ENCODE results near the gene RFX1. TPM values are rescaled to one million over a fixed set of nuclear protein-coding genes. Genes with fewer than 3 reads are reported as not detected.
A peak's percentile ranks its signal among the peaks of the same experiment; 100 is the strongest.

RFX1 gene
- polyA plus RNA-seq, 6 donors from 2014 or later, result 0.27 to 2.3 (median 1.1) TPM

DNA sequence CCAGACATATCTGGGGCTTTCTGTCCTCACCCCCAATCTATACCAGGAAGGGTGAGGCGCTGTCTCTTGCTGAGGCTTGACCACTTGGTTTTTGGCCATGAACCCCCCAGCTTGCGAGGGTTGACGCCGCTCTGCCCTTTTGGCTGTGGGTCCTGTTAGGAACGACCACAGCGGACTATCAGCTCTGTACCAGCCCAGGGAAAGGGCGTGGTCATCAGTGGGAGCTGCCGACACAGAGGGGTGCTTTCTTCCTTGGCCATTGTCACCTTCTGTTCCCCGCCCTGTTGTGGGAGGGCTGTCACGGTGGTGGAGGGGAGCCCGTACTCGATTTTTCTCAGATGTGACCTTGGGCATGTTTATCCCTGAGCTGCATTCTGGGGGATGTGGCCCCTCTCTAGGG is 48.1 kb downstream of the RFX1 start:
- no peak overlapping the region for H3K4me3 Mint-ChIP-seq
- DNase-seq (no peak), ATAC-seq (ENCODE audit: low read depth in 2 of 2) (no peak)
- H3K9me3 Mint-ChIP-seq, result no peaks in the 10 kb centered on the region
- peaks cover 0 to 6% of the 10 kb centered on the region in 2 donors for H3K36me3 Mint-ChIP-seq
- H3K27ac Mint-ChIP-seq, result peak overlapping the region in 1 of 6 donors; percentile 73
- H3K27me3 Mint-ChIP-seq, result no peaks in the 10 kb centered on the region
- peaks cover 5 to 21% (median 10%) of the 10 kb centered on the region in 3 donors for H3K4me1 Mint-ChIP-seq

DNA sequence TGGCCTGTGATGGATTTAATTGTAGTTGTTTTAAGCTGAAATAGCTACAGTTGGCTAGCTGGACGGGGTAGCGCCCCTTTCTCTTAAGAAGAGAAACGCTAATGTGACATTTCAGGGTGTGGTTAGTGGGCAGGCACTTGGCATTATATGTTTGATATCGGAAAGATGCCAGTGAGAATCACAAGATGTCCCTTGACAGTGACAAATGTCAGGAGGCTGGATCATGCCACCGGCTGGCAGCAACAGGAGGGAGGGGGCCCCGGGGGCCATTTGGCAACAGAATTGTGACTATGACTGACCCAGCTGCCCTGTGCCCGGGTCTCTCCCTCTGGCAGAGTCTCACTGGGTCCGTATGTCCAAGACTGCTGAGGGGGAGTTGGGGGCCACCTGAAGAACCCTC is 49.1 kb downstream of the RFX1 start:
- Mint-ChIP-seq H3K36me3 (peaks cover 0 to 6% of the 10 kb centered on the region in 2 donors), H3K4me3 (peak overlapping the region in 2 of 8 donors; percentile 38 to 63)
- no peak for ATAC-seq (ENCODE audit: low read depth in 2 of 2)

GRCh38 chr19:13956365-13956744 is 49.8 kb downstream of the RFX1 start:
- ATAC-seq (ENCODE audit: low read depth in 2 of 2) (no peak), DNase-seq (no peak)
- H3K27ac Mint-ChIP-seq, result no peak overlapping the region
- no peaks in the 10 kb centered on the region for H3K9me3 Mint-ChIP-seq
- no peak overlapping the region for H3K4me3 Mint-ChIP-seq
- H3K4me1 Mint-ChIP-seq, result peaks cover 12 to 24% (median 21%) of the 10 kb centered on the region in 3 donors
- no peaks in the 10 kb centered on the region for H3K27me3 Mint-ChIP-seq
- H3K36me3 Mint-ChIP-seq, result peaks cover 0 to 3% of the 10 kb centered on the region in 2 donors

More for the DNA sequence above, 49.1 kb downstream of the RFX1 start:
- H3K4me1 Mint-ChIP-seq, result peaks cover 9 to 24% (median 14%) of the 10 kb centered on the region in 3 donors
- no peaks in the 10 kb centered on the region for H3K27me3 Mint-ChIP-seq
- H3K9me3 Mint-ChIP-seq, result no peaks in the 10 kb centered on the region
- no peak overlapping the region for H3K27ac Mint-ChIP-seq
- no peak for DNase-seq

GRCh38 chr19:13955662-13956364 is 50.3 kb downstream of the RFX1 start:
- no peak overlapping the region for H3K4me3 Mint-ChIP-seq
- H3K4me1 Mint-ChIP-seq, result peaks cover 12 to 23% (median 21%) of the 10 kb centered on the region in 3 donors
- no peaks in the 10 kb centered on the region for H3K9me3 Mint-ChIP-seq
- no peak overlapping the region for H3K27ac Mint-ChIP-seq
- no peaks in the 10 kb centered on the region for H3K36me3 Mint-ChIP-seq
- no peaks in the 10 kb centered on the region for H3K27me3 Mint-ChIP-seq
- no peak for DNase-seq
- ATAC-seq (ENCODE audit: low read depth in 2 of 2), result no peak

- ATAC-seq (ENCODE audit: low read depth in 2 of 2) (no peak), DNase-seq (no peak)
- H3K36me3 Mint-ChIP-seq, result no peaks in the 10 kb centered on the region
- H3K9me3 Mint-ChIP-seq, result no peaks in the 10 kb centered on the region
- H3K27ac Mint-ChIP-seq, result peak overlapping the region in 2 of 6 donors; percentile 47 to 95
- peaks cover 12 to 23% (median 21%) of the 10 kb centered on the region in 3 donors for H3K4me1 Mint-ChIP-seq
- H3K27me3 Mint-ChIP-seq, result no peaks in the 10 kb centered on the region
- peak overlapping the region; percentile 58 to 98 (median 92) for H3K4me3 Mint-ChIP-seq
Measured at GRCh38 chr19:13954185-13954584, 51.9 kb downstream of the RFX1 start.

- Mint-ChIP-seq H3K27ac (peak overlapping the region in 5 of 6 donors; percentile 28 to 95 (median 78)), H3K4me1 (peaks cover 12 to 23% (median 21%) of the 10 kb centered on the region in 3 donors), H3K4me3 (peak overlapping the region; percentile 84 to 98 (median 92)), H3K9me3 (no peaks in the 10 kb centered on the region), H3K27me3 (no peaks in the 10 kb centered on the region), H3K36me3 (no peaks in the 10 kb centered on the region)
- ATAC-seq (ENCODE audit: low read depth in 2 of 2) (no peak), DNase-seq (no peak)
Measured at GRCh38 chr19:13952931-13953531, 53.1 kb downstream of the RFX1 start.

DNA sequence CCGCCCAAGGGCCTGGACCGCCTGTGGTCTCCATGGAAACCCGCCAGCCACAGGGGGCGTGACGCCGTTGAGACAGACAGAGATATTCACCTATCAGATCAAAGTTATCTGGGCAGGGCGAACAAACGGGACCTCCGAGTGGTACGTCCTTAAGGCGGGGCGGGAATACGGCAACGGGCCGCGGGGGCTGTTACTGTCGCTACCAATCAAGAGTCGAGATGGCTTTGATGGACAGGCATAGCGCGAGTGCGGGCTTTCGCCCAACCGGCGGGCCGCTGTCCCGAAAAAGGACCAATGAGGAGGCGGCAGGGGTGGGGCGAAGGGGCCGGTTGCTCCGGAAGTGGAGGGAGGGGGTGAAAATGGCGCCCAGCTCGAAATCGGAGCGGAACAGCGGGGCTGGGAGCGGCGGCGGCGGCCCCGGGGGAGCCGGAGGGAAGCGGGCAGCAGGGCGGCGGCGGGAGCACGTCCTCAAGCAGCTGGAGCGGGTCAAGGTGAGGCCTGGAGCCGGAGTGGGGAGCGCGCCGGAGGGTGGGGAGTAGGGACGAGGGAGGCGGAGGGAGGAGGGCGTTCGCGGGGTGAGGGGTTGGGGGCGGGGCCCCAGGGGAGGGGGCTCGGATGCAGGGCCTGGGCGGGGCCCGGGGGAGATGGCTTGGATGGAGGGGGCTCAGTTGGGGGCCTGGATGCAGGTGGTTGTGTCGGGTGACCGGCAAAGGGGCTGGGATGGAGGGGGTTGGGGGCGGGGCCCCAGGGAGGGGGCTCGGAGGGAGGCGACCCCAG is 53.8 kb downstream of the RFX1 start, which contains the start of gene DCAF15:
Gene DCAF15 (plus strand): TSS at position 356 of the 777 bp plus-strand sequence. CDS start 4 bp downstream, at position 360.
- DNase-seq, result peak; percentile 99
- peak within 1 kb of the TSS; percentile 89 to 98 (median 96) for H3K4me3 Mint-ChIP-seq
- peak; percentile 95 to 96 for ATAC-seq (ENCODE audit: low read depth in 2 of 2)
- peaks cover 12 to 23% (median 21%) of the 10 kb centered on the region in 3 donors for H3K4me1 Mint-ChIP-seq
- no peaks in the 10 kb centered on the region for H3K27me3 Mint-ChIP-seq
- no peaks in the 10 kb centered on the region for H3K9me3 Mint-ChIP-seq
- no peaks in the 10 kb centered on the region for H3K36me3 Mint-ChIP-seq
- peak within 1 kb of the TSS; percentile 88 to 98 (median 95) for H3K27ac Mint-ChIP-seq

DNA sequence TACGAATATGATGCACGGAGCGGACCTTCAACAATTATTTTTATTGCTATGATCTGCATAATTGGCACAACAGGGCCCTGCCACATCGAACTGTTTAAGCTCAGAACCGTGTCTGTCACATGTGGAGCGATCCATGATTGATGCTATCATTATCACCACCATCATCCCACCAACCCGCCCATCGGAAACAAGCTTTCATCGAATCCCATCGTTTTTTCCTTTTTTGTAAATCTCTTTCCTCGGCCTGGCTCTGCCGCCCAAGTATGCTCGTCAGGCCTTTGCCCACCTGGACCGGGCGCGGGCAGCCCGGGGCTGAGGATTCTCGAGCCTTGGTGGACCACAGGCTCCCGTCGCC is 54.3 kb downstream of the RFX1 start:
- DNase-seq (no peak), ATAC-seq (ENCODE audit: low read depth in 2 of 2) (no peak)
- Mint-ChIP-seq H3K36me3 (no peaks in the 10 kb centered on the region), H3K4me3 (peak overlapping the region; percentile 89 to 98 (median 96)), H3K27me3 (no peaks in the 10 kb centered on the region), H3K27ac (peak overlapping the region; percentile 88 to 98 (median 95)), H3K4me1 (peaks cover 12 to 21% (median 19%) of the 10 kb centered on the region in 3 donors), H3K9me3 (no peaks in the 10 kb centered on the region)

DNA sequence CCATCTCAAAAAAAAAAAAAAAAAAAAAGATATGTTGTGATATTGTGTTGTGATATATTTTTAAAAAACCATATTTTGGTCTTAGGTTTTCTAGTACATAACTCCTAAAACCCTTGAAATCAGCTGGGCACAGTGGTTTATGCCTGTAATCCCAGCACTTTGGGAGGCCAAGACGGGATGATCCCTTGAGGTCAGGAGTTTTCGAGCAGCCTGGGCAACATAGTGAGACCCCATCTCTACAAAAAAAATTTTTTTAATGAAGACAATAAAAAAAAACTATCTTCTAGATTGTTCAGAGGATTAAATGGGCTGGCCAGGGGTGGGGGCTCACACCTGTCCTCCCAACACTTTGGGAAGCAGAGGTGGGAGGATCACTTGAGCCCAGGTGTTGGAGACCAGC is 55.1 kb downstream of the RFX1 start:
- H3K4me1 Mint-ChIP-seq, result peaks cover 12 to 21% (median 14%) of the 10 kb centered on the region in 3 donors
- H3K27me3 Mint-ChIP-seq, result no peaks in the 10 kb centered on the region
- ATAC-seq (ENCODE audit: low read depth in 2 of 2) (no peak), DNase-seq (no peak)
- no peaks in the 10 kb centered on the region for H3K9me3 Mint-ChIP-seq
- no peak overlapping the region for H3K4me3 Mint-ChIP-seq
- H3K36me3 Mint-ChIP-seq, result no peaks in the 10 kb centered on the region
- peak overlapping the region in 1 of 6 donors; percentile 41 for H3K27ac Mint-ChIP-seq

DNA sequence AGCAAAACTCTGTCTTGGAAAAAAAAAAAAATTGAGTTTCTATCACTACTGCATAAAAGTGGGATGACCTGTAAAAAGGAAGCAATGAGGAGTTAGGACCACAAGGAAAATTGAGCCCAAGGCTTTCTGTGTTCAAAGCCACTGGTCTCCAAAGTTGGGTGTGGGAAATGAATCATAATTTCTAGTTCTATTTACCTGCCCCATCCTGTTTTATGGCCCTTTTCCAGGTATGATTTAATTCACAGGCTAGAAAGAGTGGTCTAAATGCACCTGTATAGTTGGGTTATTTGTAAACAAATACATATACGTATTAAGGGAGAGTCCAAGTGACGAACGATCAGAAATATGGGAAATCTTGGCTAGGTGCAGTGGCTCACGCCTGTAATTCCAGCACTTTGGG is 59.7 kb downstream of the RFX1 start:
- Mint-ChIP-seq H3K4me1 (peaks cover 0 to under 1% (median 0%) of the 10 kb centered on the region in 3 donors), H3K27me3 (no peaks in the 10 kb centered on the region), H3K4me3 (no peak overlapping the region), H3K9me3 (no peaks in the 10 kb centered on the region), H3K36me3 (no peaks in the 10 kb centered on the region), H3K27ac (no peak overlapping the region)
- DNase-seq (no peak), ATAC-seq (ENCODE audit: low read depth in 2 of 2) (no peak)

DNA sequence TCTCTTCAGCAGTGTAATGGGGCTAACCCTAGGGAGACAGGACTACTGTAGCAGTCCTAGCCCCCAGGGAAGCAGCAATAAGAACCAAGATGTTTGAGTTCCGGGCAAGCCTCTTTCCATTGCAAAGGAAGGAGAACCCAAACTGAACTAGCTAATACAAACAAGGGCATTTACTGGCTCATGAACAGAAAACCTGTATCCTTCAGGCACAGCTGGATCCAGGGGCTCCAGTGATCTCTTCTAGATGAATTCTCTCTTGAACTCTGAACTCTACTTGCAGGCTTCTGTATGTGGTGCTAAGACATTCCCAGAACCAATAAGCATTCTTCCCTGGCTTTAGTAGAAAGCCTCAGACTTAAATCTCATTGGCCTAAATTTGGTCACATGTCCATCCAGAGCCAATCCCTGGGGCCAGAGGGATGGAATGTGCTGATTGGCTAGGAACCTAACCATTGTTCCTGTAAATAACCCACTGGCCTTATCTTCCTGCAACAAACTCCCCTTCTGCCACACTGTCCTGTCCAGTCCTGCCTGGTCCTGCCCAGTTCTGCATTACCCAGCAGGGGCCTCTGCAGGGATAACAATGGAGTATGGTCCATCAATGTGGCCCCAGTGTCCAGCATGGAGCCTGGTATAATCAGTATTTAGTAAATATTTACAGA is 64.0 kb downstream of the RFX1 start:
- Mint-ChIP-seq H3K4me3 (no peak overlapping the region), H3K36me3 (no peaks in the 10 kb centered on the region), H3K27ac (no peak overlapping the region), H3K9me3 (no peaks in the 10 kb centered on the region), H3K27me3 (peaks cover 0 to 13% (median 7%) of the 10 kb centered on the region in 3 donors), H3K4me1 (peaks cover 0 to 4% (median 2%) of the 10 kb centered on the region in 3 donors)
- ATAC-seq (ENCODE audit: low read depth in 2 of 2) (no peak), DNase-seq (no peak)

DNA sequence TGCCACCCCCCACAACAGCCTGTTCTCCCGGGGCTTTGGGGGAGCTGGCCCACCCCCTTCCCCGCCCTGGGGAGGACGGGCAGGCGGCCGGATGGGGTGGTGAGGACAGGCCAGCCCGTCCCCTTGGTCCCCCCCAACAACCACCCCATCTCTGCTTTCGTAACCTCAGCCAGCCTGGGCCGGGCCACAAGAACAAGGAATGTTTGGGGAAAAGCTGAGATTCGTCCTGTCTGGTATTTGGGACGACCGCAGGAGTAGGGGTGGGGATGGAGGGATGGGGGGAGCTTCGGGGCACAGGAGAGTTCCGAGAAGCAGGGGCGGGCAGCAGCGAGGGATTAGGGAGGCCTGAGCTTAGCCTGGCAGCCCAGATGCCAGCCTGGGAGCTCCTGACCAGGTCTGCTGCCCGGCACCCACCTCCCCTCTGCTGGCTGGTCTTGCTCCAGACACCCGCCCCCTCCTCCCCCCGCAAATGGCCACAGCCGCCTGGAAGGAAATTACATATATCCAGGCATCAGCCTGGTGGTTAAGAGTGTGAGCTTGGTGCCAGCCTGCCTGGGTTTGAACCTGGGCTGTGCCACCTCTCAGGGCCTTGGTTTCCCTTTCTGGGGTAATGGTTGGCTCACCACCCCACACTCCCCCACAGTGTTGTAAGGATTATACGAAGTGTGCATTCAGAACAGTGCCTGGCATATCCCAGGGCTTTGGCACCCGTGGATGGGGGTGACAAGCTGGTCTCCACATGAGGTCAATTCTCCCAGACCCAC is 67.6 kb downstream of the RFX1 start, which contains the start of gene PODNL1:
Gene PODNL1 (minus strand): TSS at position 117 of the 764 bp plus-strand sequence. CDS start 236 bp downstream, outside the sequence.
- H3K36me3 Mint-ChIP-seq, result no peaks in the 10 kb centered on the region
- ATAC-seq (ENCODE audit: low read depth in 2 of 2) (no peak), DNase-seq (no peak)
- peaks cover 10 to 30% (median 12%) of the 10 kb centered on the region in 3 donors for H3K27me3 Mint-ChIP-seq
- peaks cover 2 to 17% (median 12%) of the 10 kb centered on the region in 3 donors for H3K4me1 Mint-ChIP-seq
- no peak within 1 kb of the TSS for H3K4me3 Mint-ChIP-seq
- no peak within 1 kb of the TSS for H3K27ac Mint-ChIP-seq
- H3K9me3 Mint-ChIP-seq, result no peaks in the 10 kb centered on the region
